ENCODE measurements around the gene PSMG3. TPM values are rescaled to one million over a fixed set of nuclear protein-coding genes. Genes with fewer than 3 reads are reported as not detected.

PSMG3 gene
- total RNA-seq, 1 donor from 2014 or later, result 56.6 TPM

GRCh38 chr7:1548438-1548831, 21.4 kb downstream of the PSMG3 start:
- no peaks in the 10 kb centered on the region for H3K36me3 Mint-ChIP-seq (ENCODE audit: unreplicated experiment)
- DNase-seq, result no peak
- H3K9me3 Mint-ChIP-seq (ENCODE audit: unreplicated experiment), result peaks cover 2% of the 10 kb centered on the region
- no peaks in the 10 kb centered on the region for H3K27me3 Mint-ChIP-seq (ENCODE audit: unreplicated experiment)
- TF ChIP-seq, protein P1, sequence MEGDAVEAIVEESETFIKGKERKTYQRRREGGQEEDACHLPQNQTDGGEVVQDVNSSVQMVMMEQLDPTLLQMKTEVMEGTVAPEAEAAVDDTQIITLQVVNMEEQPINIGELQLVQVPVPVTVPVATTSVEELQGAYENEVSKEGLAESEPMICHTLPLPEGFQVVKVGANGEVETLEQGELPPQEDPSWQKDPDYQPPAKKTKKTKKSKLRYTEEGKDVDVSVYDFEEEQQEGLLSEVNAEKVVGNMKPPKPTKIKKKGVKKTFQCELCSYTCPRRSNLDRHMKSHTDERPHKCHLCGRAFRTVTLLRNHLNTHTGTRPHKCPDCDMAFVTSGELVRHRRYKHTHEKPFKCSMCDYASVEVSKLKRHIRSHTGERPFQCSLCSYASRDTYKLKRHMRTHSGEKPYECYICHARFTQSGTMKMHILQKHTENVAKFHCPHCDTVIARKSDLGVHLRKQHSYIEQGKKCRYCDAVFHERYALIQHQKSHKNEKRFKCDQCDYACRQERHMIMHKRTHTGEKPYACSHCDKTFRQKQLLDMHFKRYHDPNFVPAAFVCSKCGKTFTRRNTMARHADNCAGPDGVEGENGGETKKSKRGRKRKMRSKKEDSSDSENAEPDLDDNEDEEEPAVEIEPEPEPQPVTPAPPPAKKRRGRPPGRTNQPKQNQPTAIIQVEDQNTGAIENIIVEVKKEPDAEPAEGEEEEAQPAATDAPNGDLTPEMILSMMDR (IDR thresholded peaks at IDR 0.05; ENCODE audit: partially characterized antibody, unreplicated experiment), result no peak
- H3K27ac Mint-ChIP-seq (ENCODE audit: unreplicated experiment), result no peak overlapping the region
- H3K4me1 Mint-ChIP-seq (ENCODE audit: low read depth, unreplicated experiment), result no peaks in the 10 kb centered on the region
- no peak overlapping the region for H3K4me3 Mint-ChIP-seq (ENCODE audit: unreplicated experiment)

GRCh38 chr7:1547777-1548437, 21.9 kb downstream of the PSMG3 start:
- Mint-ChIP-seq H3K27me3 (ENCODE audit: unreplicated experiment) (no peaks in the 10 kb centered on the region), H3K9me3 (ENCODE audit: unreplicated experiment) (peaks cover 2% of the 10 kb centered on the region), H3K27ac (ENCODE audit: unreplicated experiment) (no peak overlapping the region), H3K4me3 (ENCODE audit: unreplicated experiment) (no peak overlapping the region), H3K4me1 (ENCODE audit: low read depth, unreplicated experiment) (peaks cover 1% of the 10 kb centered on the region), H3K36me3 (ENCODE audit: unreplicated experiment) (no peaks in the 10 kb centered on the region)
- TF ChIP-seq, protein P1 (IDR thresholded peaks at IDR 0.05; ENCODE audit: partially characterized antibody, unreplicated experiment), result no peak
- no peak for DNase-seq

GRCh38 chr7:1546909-1547776, 22.7 kb downstream of the PSMG3 start:
- H3K27ac Mint-ChIP-seq (ENCODE audit: unreplicated experiment), result no peak overlapping the region

GRCh38 chr7:1546274-1546908, 23.4 kb downstream of the PSMG3 start:
- no peaks in the 10 kb centered on the region for H3K36me3 Mint-ChIP-seq (ENCODE audit: unreplicated experiment)
- no peak for DNase-seq
- no peak overlapping the region for H3K4me3 Mint-ChIP-seq (ENCODE audit: unreplicated experiment)
- H3K27ac Mint-ChIP-seq (ENCODE audit: unreplicated experiment), result no peak overlapping the region
- peaks cover 6% of the 10 kb centered on the region for H3K4me1 Mint-ChIP-seq (ENCODE audit: low read depth, unreplicated experiment)
- TF ChIP-seq, protein P1 (IDR thresholded peaks at IDR 0.05; ENCODE audit: partially characterized antibody, unreplicated experiment), result no peak
- peaks cover 4% of the 10 kb centered on the region for H3K9me3 Mint-ChIP-seq (ENCODE audit: unreplicated experiment)
- H3K27me3 Mint-ChIP-seq (ENCODE audit: unreplicated experiment), result no peaks in the 10 kb centered on the region

More at GRCh38 chr7:1546909-1547776, 22.7 kb downstream of the PSMG3 start:
- H3K27me3 Mint-ChIP-seq (ENCODE audit: unreplicated experiment), result no peaks in the 10 kb centered on the region
- H3K9me3 Mint-ChIP-seq (ENCODE audit: unreplicated experiment), result peaks cover 2% of the 10 kb centered on the region
- no peak for DNase-seq
- H3K4me3 Mint-ChIP-seq (ENCODE audit: unreplicated experiment), result no peak overlapping the region
- TF ChIP-seq, protein P1 (IDR thresholded peaks at IDR 0.05; ENCODE audit: partially characterized antibody, unreplicated experiment), result no peak
- H3K4me1 Mint-ChIP-seq (ENCODE audit: low read depth, unreplicated experiment), result peaks cover 6% of the 10 kb centered on the region
- no peaks in the 10 kb centered on the region for H3K36me3 Mint-ChIP-seq (ENCODE audit: unreplicated experiment)
